Adrenal gland (tissue), 12 donors: Measurements from ENCODE around the gene SETD6. TPM values are rescaled to one million over a fixed set of nuclear protein-coding genes. Genes with fewer than 3 reads are reported as not detected.
A peak's percentile ranks its signal among the peaks of the same experiment; 100 is the strongest.

ENCODE experiments used
- DNase-seq, 7 donors: peaks; one replicate each; pipeline ENCODE4 v3.0.0-alpha.2; 2019 to 2020
- H3K27ac ChIP-seq, 5 donors: fragments of 200-600 bp; sonication (generic) in 4 of 5; 1 replicate in 3 of 5; 2 replicates in 2 of 5; pipeline versions ENCODE4 v1.5.1 to v1.8.0; 2016 to 2020; ENCODE audit warnings: mild to moderate bottlenecking in 1 of 5
- H3K27me3 ChIP-seq: fragments of 200-600 bp; 2 replicates; pipeline ENCODE4 v1.8.0; 2021
- H3K36me3 ChIP-seq, 2 donors: fragments of 200-600 bp; replicated peaks in 1 of 2; 1 replicate in 1 of 2; 2 replicates in 1 of 2; pipeline versions ENCODE4 v1.5.1 to v1.8.0; 2018 to 2022
- H3K4me1 ChIP-seq, 2 donors: fragments of 200-600 bp; replicated peaks in 1 of 2; 1 replicate in 1 of 2; 2 replicates in 1 of 2; pipeline versions ENCODE4 v1.5.1 to v1.8.0; 2018 to 2021
- H3K4me3 ChIP-seq, 4 donors: fragments of 200-600 bp; sonication (generic) in 3 of 4; one replicate each; pipeline ENCODE4 v1.5.1; 2016 to 2018
- H3K9me3 ChIP-seq, 3 donors: fragments of 200-600 bp; sonication (generic) in 1 of 3; replicated peaks in 1 of 3; 1 replicate in 2 of 3; 2 replicates in 1 of 3; pipeline versions ENCODE4 v1.5.1 to v1.8.0; 2016 to 2021
- POLR2A ChIP-seq, 2 donors: fragments of 450-650 bp; IDR thresholded peaks; one replicate each; pipeline ENCODE4 v1.6.1; 2017; ENCODE audit warnings: antibody characterized with exemption in 2 of 2, mild to moderate bottlenecking in 2 of 2, moderate library complexity in 1 of 2
- WGBS, 4 donors: extraction: QIAGEN DNeasy Blood & Tissue Kit in 2 of 4; methylation state at CpG; one replicate each; pipeline versions ENCODE4 v1.1.5 to v1.1.7; 2013 to 2017; 5-methylcytosine and 5-hydroxymethylcytosine counted together
- intact Hi-C, 2 donors: fragments of 100-400 bp; cut with DNase I; formaldehyde crosslinking; loops; one replicate each; pipeline versions ENCODE4 v1.14.1 to v1.15.0; 2022 to 2023
- polyA plus RNA-seq, 3 donors: library from polyadenylated mRNA; stranded (reverse); fragments of 200-250 nt in 2 of 3; fragments of 350-450 nt in 1 of 3; fragmentation: Illumina TruSeq in 1 of 3; extraction: RNeasy Lipid Tissue Mini Kit (QIAGEN cat#74804) in 1 of 3; gene quantifications; one replicate each; pipeline ENCODE4 v1.2.3, GENCODE V29; 2013 to 2014
- total RNA-seq, 9 donors: library from RNA; depleted of rRNA in 4 of 9; stranded (reverse); fragments of >200 nt in 4 of 9; fragments of 120-200 nt in 1 of 9; fragmentation: NEBNext Ultra II Directional in 1 of 9; extraction: Animal tissue kit (Norgen Biotek cat#: 25700) in 1 of 9; gene quantifications; one replicate each; pipeline versions ENCODE4 v1.1.0 to v1.2.4, GENCODE V29; 2013 to 2023
- TF ChIP-seq, protein P1 (sequence below), 6 experiments: fragments of 450-650 bp in 4 of 6; fragments of 200-600 bp in 2 of 6; sonication (generic) in 1 of 6; IDR thresholded peaks; 1 replicate in 5 of 6; 2 replicates in 1 of 6; pipeline versions ENCODE4 v1.5.1 to v1.8.0; 2016 to 2021; ENCODE audit warnings: antibody characterized with exemption in 6 of 6, mild to moderate bottlenecking in 2 of 6, moderate library complexity in 1 of 6
- donor health status: healthy with polysubstance abuse.
- donor health status: Bipolar disorder and iron deficiency.
- donor health status: DM: yes; HTN: yes; CAD: no.
- donor health status: DM: no; HTN: no; CAD: no.
- donor health status: DM: no; HTN: no; CAD: no.
- donor health status: DM: yes; HTN: yes; CAD: no.

SETD6 gene
- total and polyA plus RNA-seq, 12 donors, result 14.4 to 53.8 (median 25.8) TPM

DNA sequence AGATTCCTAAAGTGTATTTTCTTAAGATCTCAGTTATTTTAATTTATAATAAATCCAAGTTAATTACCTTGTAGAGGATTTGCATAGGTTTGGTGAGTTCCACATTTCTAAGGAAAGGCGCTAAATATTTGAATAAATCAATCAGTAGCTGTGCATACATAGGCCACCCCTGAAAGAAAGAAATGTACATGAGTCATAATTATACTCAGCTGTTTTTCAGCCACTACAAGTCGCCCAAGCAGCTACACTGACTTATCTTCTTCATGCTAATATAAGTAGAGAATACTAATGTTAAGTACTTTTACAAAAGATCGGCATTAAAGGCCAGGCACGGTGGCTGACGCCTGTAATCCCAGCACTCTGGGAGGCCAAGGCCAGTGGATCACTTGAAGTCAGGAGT is 14.9 kb downstream of the SETD6 start:
- no peak overlapping the region for H3K4me3 ChIP-seq
- no peak for DNase-seq
- no peaks in the 10 kb centered on the region for H3K27me3 ChIP-seq
- H3K9me3 ChIP-seq, result no peaks in the 10 kb centered on the region
- H3K27ac ChIP-seq, result no peak overlapping the region
- WGBS, 4 donors, result 71 to 88% (median 77%) methylated on average over 5 of the region's 5 CpGs
- intact Hi-C loops, result no loop called here
- peaks cover 0 to 95% of the 10 kb centered on the region in 2 donors for H3K36me3 ChIP-seq
- H3K4me1 ChIP-seq, result peaks cover 3 to 6% of the 10 kb centered on the region in 2 donors
- TF ChIP-seq, protein P1, sequence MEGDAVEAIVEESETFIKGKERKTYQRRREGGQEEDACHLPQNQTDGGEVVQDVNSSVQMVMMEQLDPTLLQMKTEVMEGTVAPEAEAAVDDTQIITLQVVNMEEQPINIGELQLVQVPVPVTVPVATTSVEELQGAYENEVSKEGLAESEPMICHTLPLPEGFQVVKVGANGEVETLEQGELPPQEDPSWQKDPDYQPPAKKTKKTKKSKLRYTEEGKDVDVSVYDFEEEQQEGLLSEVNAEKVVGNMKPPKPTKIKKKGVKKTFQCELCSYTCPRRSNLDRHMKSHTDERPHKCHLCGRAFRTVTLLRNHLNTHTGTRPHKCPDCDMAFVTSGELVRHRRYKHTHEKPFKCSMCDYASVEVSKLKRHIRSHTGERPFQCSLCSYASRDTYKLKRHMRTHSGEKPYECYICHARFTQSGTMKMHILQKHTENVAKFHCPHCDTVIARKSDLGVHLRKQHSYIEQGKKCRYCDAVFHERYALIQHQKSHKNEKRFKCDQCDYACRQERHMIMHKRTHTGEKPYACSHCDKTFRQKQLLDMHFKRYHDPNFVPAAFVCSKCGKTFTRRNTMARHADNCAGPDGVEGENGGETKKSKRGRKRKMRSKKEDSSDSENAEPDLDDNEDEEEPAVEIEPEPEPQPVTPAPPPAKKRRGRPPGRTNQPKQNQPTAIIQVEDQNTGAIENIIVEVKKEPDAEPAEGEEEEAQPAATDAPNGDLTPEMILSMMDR (IDR thresholded peaks at IDR 0.05), result no peak
- no peak for TF ChIP-seq POLR2A (IDR thresholded peaks at IDR 0.05)

DNA sequence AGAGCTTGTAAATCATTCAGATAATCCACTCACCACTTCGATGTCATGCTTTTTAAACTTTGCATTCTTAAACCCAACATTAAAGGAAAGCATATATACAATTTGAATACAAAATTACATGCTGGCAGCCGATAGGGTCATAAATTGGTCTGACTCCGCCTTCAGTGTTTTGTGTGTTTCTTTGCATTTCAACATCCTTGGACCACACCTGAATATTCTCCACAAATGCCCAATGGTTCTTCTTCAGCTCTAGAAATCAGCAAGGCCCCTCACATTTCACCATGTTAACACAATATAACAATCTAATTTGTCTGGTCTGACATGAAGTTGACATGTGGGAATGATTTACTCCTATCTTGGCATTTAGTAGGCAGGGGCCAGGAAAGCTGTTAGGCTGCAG is 17.1 kb downstream of the SETD6 start:
- Histone ChIP-seq H3K4me3 (no peak overlapping the region), H3K4me1 (peaks cover 14 to 20% of the 10 kb centered on the region in 2 donors), H3K36me3 (peaks cover 0 to 94% of the 10 kb centered on the region in 2 donors), H3K27me3 (no peaks in the 10 kb centered on the region), H3K27ac (no peak overlapping the region), H3K9me3 (no peaks in the 10 kb centered on the region)
- TF ChIP-seq, protein P1 (IDR thresholded peaks at IDR 0.05), result no peak
- no peak for DNase-seq
- intact Hi-C loops, result no loop called here
- WGBS, 4 donors, result 86 to 93% (median 92%) methylated on average over 3 of the region's 3 CpGs

DNA sequence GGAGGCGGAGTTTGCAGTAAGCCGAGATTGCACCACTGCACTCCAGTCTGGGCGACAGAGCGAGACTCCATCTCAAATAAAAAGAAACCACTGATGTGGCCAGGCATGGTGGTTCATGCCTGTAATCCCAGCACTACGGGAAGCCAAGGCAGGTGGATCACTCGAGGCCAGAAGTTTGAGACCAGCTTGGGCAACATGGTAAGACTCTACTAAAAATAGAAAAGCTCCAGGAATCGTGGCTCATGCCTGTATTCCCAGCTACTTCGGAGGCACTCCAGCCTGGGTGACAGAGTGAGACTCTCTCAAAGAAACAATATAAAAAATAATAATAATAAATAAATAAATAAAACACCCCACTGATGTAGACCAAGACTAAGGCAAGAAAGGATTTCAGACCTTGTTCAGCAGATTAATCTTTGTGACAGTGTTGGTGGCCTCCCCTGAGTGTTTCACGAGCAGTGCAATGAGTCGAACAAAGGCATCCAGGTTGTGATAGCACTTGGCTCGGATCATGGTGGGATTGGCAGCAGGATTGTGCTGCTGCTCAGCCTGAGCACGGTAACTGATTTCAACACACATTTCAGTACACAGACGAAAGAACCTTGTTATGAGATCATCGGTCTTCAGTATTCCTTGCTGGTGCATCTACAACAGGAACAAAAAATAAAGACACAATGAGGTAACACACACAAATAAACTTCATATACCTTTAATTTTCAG is 18.6 kb downstream of the SETD6 start:
- intact Hi-C loops, result no loop called here
- DNase-seq, result peak in 3 of 7 donors; percentile 29 to 54 (median 48)
- Histone ChIP-seq H3K4me1 (peaks cover 14 to 20% of the 10 kb centered on the region in 2 donors), H3K27ac (no peak overlapping the region), H3K9me3 (no peaks in the 10 kb centered on the region), H3K4me3 (no peak overlapping the region), H3K36me3 (peaks cover 0 to 97% of the 10 kb centered on the region in 2 donors), H3K27me3 (no peaks in the 10 kb centered on the region)
- 79 to 86% (median 80%) methylated on average over 14 of the region's 14 CpGs for WGBS, 4 donors
- no peak for TF ChIP-seq POLR2A (IDR thresholded peaks at IDR 0.05)
- TF ChIP-seq, protein P1 (IDR thresholded peaks at IDR 0.05), result no peak

DNA sequence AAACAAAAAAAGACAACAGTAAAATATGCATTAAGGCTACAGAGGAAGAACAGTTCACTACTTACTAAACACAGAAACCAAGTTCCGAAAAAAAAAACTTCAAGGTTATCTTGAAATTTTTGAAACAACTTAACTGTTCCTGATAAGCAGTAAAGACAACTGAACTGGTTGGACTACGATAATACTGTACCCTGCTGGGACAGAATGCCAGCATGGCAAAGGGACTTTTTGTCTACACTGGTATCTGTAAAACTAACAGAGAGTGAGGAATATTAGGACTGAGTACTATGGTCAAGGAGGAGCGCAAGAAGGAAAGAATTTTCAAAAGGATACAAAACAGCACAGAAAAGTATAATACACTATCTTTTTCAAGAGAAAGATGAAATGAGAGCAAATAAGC is 19.8 kb downstream of the SETD6 start:
- Histone ChIP-seq H3K27ac (peak overlapping the region in 1 of 5 donors; percentile 1), H3K4me1 (peaks cover 14 to 20% of the 10 kb centered on the region in 2 donors), H3K27me3 (no peaks in the 10 kb centered on the region), H3K9me3 (no peaks in the 10 kb centered on the region), H3K36me3 (peaks cover 0 to 97% of the 10 kb centered on the region in 2 donors), H3K4me3 (no peak overlapping the region)
- no peak for TF ChIP-seq POLR2A (IDR thresholded peaks at IDR 0.05)
- TF ChIP-seq, protein P1 (IDR thresholded peaks at IDR 0.05), result no peak
- 55 to 58% (median 57%) methylated on average over 3 of the region's 3 CpGs for WGBS, 4 donors
- intact Hi-C loops, result no loop called here
- no peak for DNase-seq
